GM18868 (cell line): ENCODE measurements around the gene ERMAP.
"Not testable (repeated sequence)": the region's sequence is repeated elsewhere in the genome, so short reads cannot be mapped to it uniquely, and the experiment has no call there.

ENCODE experiments used
- ATAC-seq: cut with Tn5 transposase; IDR thresholded peaks from one replicate; pipeline ENCODE4 v1.9.1; 2021; ENCODE audit warnings: mild to moderate bottlenecking, moderate library complexity; ENCODE audit not compliant: unreplicated experiment

The ERMAP gene

DNA sequence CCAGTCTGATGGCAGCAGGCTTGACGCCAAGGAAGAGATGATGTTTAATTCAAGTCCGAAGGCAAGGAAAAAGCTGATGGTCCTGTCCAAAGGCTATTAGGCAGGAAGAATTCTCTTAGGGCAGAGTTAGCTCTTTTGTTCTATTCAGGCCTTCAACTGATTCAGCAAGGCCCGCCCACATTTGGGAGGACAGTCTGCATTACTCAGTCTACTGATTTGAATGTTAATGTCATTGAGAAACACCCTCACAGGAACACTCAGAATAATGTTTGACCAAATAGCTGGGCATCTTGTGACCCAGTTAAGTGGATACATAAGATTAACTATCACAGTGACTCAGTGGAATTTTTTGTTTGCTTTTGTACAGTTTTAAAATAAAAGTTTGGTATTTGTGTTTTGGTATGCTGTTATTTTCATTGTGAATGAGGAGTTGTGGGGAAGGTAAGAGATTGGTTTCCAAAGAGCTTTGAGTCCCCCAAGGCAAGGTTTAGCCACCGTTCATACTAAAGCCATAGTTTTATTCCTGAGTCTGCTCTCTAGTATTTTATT lies 27.7 kb downstream of the ERMAP start:
- no peak for ATAC-seq

DNA sequence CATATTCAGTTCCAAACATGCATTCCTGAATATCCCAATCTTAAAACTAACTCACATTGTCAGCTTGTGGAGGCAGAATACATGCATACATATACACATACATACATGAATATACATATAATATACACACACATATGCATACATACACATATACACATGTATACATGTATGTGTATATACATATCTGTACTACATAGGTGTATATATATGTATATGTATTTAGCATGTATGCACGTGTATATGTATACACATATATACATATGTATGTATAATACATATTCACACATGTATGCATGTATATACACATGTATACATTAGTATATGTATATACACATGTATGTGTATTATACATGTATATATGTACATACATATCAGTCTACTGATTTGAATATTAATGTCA lies 28.3 kb downstream of the ERMAP start:
- no peak for ATAC-seq

DNA sequence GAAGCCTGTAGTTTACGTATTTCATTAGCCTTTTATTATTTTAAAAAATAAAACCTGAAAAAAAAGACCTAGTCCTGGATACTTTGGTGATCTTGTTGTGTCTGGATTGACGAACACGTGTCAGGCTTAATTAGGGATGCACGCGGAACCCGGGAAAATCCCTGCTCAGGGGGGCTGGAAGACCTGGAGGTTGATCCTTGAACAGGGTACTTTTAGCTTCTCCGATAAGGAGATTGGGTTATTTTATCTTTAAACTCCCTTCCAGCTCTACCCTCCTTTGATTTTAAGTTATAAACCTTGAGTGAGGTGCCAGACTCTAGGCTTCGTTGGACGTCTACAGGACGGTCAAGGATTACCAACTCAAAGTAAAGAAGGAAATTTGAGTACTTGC lies 28.9 kb downstream of the ERMAP start:
- ATAC-seq: peak; percentile 11

DNA sequence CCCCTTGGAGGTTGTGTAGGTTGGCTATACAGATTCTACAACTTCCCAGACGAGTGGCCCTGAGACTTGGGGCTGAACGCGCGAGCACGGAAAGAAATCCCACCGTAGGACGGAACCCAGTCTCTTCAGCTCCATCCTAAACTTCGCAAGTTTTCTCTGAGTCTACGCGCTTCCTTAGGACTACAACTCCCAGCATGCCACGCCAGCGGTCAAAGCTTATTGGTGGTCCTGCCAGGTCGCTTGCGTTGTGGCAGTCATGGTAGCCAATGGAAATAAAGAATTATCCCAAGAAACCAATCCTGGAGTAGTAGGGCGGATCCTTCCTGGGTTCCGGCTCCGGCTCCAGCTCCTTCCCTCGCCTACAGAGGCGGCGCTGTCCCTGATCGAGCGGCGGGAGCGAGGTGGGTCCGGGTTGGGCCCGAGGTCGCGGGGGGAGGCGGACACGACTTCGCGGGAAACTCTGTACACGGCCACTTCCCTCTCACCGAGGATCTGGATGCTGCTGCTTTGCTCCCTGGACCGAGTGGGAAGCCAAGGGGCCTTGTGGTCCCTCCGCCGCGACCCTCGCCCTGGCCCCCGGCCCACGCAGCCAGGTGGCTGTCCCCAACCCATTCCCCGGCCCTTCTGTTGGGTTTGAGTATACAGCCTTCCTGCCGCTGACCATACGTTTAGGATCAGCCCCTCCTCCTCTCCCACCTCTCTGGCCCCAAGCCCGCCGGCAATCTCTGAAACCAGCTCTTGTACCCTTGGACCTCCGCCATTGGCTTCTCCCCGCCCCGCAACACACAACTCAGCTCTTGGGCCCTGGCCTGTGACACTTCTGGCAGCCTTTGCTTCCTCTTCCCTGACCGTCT lies 29.6 kb downstream of the ERMAP start, which contains the start of gene ZNF691:
Gene ZNF691, plus strand, starts transcription at position 357 of the 854 bp plus-strand sequence. CDS start 3,046 bp downstream, outside the sequence.
- ATAC-seq: peak; percentile 90

- ATAC-seq: no peak
Measured at GRCh38 chr1:42847111-42847595, 30.2 kb downstream of the ERMAP start.

DNA sequence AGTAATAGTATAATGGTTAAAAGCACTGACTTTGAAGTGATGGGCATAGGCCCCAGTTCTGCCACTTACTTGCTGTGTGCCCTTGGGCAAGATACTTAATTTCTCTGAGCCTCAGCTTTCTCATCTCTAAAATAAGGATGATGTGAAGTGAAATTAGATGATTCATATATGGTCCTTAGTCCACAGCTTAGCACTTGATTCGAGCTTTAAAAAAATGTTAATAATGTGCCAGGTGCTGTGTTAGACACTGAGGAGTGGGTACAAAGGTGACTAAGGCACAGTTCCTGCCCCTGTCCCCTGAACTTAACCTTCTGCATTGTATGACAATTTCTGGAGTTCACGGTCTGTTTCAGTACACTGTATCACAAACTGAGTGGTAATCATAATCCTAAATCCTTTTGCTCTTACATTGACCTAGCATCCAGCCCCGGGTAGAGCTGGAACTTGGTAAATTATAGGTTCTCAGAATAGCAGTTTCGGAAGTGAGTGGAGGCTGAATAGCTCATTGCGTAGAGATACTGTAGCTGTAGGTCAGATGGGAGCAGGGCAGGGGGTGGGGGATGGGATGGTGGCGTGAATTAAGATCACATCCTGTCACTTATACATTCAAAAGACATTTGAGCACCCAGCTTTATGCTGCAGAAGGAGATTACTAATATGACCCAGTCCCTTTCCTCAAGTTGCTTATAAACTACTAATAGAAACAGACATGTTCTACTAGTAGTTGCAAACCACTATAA lies 31.0 kb downstream of the ERMAP start:
- no peak for ATAC-seq

DNA sequence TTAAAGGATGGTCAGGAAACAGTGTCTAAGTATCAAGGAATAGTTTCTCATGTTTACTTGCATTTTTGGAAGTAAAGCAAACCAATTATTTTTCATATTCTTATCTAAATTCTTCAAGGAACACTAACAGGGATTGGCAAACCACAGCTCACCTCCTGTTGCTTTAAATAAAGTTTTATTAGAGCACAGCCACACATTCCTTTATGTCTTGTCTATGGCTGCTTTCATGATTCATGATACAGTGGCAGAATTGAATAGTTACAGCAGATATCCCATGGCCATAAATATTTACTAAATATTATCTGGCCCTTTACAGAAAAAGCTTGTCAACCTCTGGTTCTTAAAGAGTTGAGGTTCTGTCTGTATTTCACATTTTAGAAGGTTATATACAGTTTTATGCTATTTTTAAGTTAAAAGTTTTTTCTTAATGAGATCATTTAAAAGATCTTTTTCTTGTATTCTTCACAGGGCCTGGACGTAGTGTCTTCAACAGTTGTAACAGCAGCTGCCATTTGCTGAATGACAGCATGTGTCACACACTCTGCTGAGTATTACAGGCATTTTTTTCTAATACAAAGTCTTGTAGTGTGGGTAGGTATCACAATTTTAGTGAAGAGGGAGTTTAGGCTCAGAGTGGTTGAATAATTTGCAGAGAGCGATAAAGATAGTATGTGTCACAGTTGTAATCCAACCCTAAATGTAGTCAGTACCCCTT lies 32.1 kb downstream of the ERMAP start:
- ATAC-seq: no peak

GRCh38 chr1:42849944-42850343 lies 33.0 kb downstream of the ERMAP start:
- no peak for ATAC-seq

DNA sequence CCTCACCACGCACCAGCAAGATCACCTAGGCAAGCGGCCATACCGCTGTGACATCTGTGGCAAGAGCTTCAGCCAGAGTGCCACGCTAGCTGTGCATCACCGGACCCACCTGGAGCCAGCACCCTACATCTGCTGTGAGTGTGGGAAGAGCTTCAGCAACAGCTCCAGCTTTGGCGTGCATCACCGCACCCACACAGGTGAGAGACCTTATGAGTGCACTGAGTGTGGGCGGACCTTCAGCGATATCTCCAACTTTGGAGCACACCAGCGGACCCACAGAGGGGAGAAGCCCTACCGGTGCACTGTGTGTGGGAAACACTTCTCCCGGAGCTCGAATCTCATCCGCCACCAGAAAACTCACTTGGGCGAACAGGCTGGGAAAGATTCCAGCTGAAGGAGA lies 34.5 kb downstream of the ERMAP start:
- no peak for ATAC-seq

DNA sequence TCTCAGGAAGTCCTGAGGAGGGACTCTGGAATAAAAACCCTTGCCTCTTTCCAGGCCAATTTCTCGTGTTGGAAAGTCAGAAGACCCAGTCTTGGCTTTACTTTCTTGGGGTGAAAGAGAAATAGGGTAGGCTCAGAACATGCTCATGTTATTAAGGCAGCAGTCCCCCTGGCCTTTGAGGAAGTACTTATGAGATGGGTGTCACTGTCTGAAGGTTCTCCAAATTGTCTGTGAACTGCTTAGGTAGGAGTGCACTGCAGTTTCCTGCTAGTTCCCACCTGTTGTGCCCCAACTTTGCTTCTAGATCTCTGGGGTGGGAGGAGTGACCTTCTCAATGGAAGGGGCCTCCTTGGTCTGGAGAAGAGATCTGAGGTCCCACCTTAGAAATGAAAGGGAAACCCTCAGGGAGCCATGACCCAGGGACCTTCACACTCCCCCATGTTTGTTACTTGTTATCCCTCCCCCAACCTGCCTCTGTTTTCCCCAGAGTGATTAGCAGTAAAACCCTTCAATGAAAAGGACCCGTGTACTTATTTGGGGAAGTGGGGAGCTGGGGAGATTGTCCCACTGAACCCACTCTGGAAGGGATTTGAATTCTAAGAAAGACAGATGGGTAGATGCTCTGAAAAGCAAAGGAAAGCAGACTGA lies 35.2 kb downstream of the ERMAP start:
- ATAC-seq: no peak

- no peak for ATAC-seq
Measured at GRCh38 chr1:42852608-42852980, 35.7 kb downstream of the ERMAP start.

DNA sequence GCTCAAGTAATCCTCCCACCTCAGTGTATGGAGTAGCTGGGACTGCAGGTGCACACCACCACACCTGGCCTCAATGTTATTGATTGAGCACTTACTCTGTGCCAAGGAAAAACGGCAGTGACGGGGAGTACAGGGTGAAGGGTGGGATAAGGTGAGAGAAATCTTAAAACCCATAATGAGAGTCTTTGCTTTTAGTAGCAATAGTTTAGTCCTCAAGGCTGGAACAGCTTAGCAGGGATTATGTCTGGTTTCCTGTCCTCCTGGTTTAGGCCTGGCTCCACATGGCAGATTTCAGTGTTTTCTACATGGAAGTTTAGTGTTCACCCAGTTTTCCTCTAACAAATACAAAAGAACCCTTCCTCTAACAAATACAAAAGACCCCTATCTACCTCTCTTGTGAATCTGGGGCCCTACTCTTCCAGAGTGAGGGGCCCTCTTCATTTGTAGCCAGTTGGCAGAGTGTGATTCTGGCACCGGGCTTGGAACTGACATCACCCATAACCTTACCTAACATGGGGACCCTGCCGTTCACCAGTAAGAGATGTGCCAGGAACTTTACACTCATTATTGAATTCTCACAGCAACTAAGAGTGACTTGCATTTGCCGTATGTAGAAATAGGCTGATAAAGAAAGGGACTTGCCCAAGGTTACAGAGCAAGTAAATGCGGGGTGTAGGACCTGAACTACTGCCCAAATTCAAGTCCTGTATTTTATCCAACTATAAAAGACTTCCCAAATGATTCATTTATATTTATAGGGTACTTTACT lies 36.4 kb downstream of the ERMAP start:
- ATAC-seq: no peak

DNA sequence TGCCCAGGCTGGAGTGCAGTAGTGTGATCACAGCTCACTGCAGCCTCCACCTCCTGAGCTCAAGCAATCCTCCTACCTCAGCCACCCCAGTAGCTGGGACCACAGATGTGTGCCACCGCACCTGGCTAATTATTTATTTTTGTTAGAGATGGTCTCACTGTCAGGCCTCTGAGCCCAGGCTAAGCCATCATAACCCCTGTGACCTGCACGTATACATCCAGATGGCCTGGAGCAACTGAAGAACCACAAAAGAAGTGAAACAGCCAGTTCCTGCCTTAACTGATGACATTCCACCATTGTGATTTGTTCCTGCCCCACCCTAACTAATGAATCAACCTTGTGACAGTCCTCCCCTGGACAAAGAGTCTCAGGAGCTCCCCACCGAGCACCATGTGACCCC lies 39.6 kb downstream of the ERMAP start:
- ATAC-seq: not testable (repeated sequence)

- not testable (repeated sequence) for ATAC-seq
Measured at GRCh38 chr1:42859366-42859765, 42.4 kb downstream of the ERMAP start.

GRCh38 chr1:42860339-42861013 lies 43.6 kb downstream of the ERMAP start:
- no peak for ATAC-seq

- no peak for ATAC-seq
Measured at GRCh38 chr1:42861014-42861399, 44.1 kb downstream of the ERMAP start.

DNA sequence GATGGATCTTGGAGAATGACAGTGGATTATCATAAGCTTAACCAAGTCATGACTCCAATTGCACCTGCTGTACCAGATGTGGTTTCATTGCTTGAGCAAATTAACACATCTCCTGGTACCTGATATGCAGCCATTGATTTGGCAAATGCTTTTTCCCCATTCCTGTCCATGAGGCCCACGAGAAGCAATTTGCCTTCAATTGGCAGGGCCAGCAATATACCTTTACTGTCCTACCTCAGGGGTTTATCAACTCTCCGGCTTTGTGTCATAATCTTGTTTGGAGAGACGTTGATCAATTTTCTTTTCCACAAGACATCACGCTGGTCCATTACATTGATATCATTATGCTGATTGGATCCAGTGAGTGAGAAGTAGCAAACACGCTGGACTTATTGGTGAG lies 49.6 kb downstream of the ERMAP start:
- no peak for ATAC-seq

- not testable (repeated sequence) for ATAC-seq
Measured at GRCh38 chr1:42868466-42868865, 51.5 kb downstream of the ERMAP start.

- ATAC-seq: not testable (repeated sequence)
Measured at GRCh38 chr1:42869254-42869653, 52.3 kb downstream of the ERMAP start.
